K562 (cell line): ENCODE measurements around the gene EPHB3. TPM values are rescaled to one million over a fixed set of nuclear protein-coding genes. Genes with fewer than 3 reads are reported as not detected.
A peak's percentile ranks its signal among the peaks of the same experiment; 100 is the strongest.

Experiments used
- BACH1 ChIP-seq: fragments of 200-800 bp; sonication (Bioruptor generic); IDR thresholded peaks from 2 replicates; pipeline ENCODE4 v1.6.1; 2016; ENCODE audit warnings: missing genetic modification characterization, missing compliant biosample characterization
- CC2D1A ChIP-seq: fragments of 450-650 bp; IDR thresholded peaks from 2 replicates; pipeline ENCODE4 v1.6.1; 2017; ENCODE audit warnings: mild to moderate bottlenecking
- CTBP1 ChIP-seq: fragments of 450-650 bp; IDR thresholded peaks from 2 replicates; pipeline ENCODE4 v1.6.1; 2016; ENCODE audit warnings: borderline replicate concordance
- CXXC5 ChIP-seq: fragments of 250-450 bp; sonication (Bioruptor Pico); IDR thresholded peaks from 2 replicates; pipeline ENCODE4 v1.8.0; 2022; ENCODE audit warnings: inconsistent platforms, mild to moderate bottlenecking, moderate library complexity
- EHMT2 ChIP-seq: fragments of 450-650 bp; IDR thresholded peaks from 2 replicates; pipeline ENCODE4 v1.6.1; 2018; ENCODE audit warnings: antibody characterized with exemption
- EWSR1 ChIP-seq: fragments of 450-650 bp; IDR thresholded peaks from 2 replicates; pipeline ENCODE4 v1.6.1; 2018; ENCODE audit warnings: borderline replicate concordance, mild to moderate bottlenecking, low read depth, moderate library complexity; ENCODE audit not compliant: partially characterized antibody
- GTF2E2 ChIP-seq: fragments of 200-800 bp; sonication (Bioruptor generic); IDR thresholded peaks from 2 replicates; pipeline ENCODE4 v1.6.1; 2016; ENCODE audit warnings: missing genetic modification characterization, missing compliant biosample characterization
- HINFP ChIP-seq: fragments of 450-650 bp; conservative IDR thresholded peaks from 2 replicates; pipeline ENCODE4 v1.6.1; 2016; ENCODE audit warnings: missing genetic modification characterization, low read depth, mild to moderate bottlenecking, control low read depth, missing compliant biosample characterization
- ILK ChIP-seq: fragments of 450-650 bp; IDR thresholded peaks from 2 replicates; pipeline ENCODE4 v1.6.1; 2016; ENCODE audit warnings: missing genetic modification characterization, low read depth, mild to moderate bottlenecking, missing compliant biosample characterization, moderate library complexity, borderline replicate concordance
- MAX ChIP-seq: sonication (generic); formaldehyde crosslinking; IDR thresholded peaks from 2 replicates; pipeline ENCODE4 v1.9.0; 2022; ENCODE audit warnings: mild to moderate bottlenecking, missing genetic modification reagents
- ZFPM2 ChIP-seq: fragments of 250-450 bp; sonication (Bioruptor Pico); IDR thresholded peaks from 2 replicates; pipeline ENCODE4 v1.5.1; 2022; ENCODE audit warnings: mild to moderate bottlenecking
- ZNF24 ChIP-seq: fragments of 450-650 bp; IDR thresholded peaks from 2 replicates; pipeline ENCODE4 v1.6.1; 2016
- polyA plus RNA-seq, 8 experiments: library from polyadenylated mRNA; depleted of rRNA in 4 of 8; stranded (reverse) in 5 of 8; unstranded in 3 of 8; fragments of >200 nt; fragmentation: Nextera tagmentation in 2 of 8; fragmentation: Illumina TruSeq in 1 of 8; extraction: Ambion mirVana in 2 of 8; extraction: Trizol in 1 of 8; gene quantifications; 2 replicates each; pipeline versions ENCODE4 v1.2.1 to v1.2.3, GENCODE V29; 2011 to 2014; ENCODE audit warnings: inconsistent platforms in 1 of 8, missing spikeins in 1 of 8
- total RNA-seq, 7 experiments: library from RNA; depleted of rRNA in 6 of 7; stranded (reverse); fragments of >200 nt in 6 of 7; fragmentation: Illumina TruSeq in 2 of 7; extraction: Trizol in 2 of 7; gene quantifications; 2 replicates each; pipeline versions ENCODE4 v1.2.1 to v1.2.3, GENCODE V29; 2011 to 2021; ENCODE audit warnings: low replicate concordance in 1 of 7
- TF ChIP-seq, protein P1 (sequence below): fragments of 200-800 bp; sonication (Bioruptor generic); IDR thresholded peaks from 2 replicates; pipeline ENCODE4 v1.6.1; 2016; ENCODE audit warnings: missing genetic modification characterization, missing compliant biosample characterization
- TF ChIP-seq, protein P2 (sequence below): fragments of 450-650 bp; formaldehyde crosslinking; IDR thresholded peaks from 2 replicates; pipeline ENCODE4 v1.4.0; 2020; ENCODE audit warnings: mild to moderate bottlenecking, moderate library complexity

EPHB3 gene
- total and polyA plus RNA-seq, 9 of the 15 experiments (the other 6 are each of a cell fraction or from before 2014, with no cell fraction given), result not detected

- TF ChIP-seq EWSR1 (no peak), MAX (CRISPR knock-in tag) (no peak), CC2D1A (0 out of 2 replicates have a peak, but pooled peaks have one; percentile 17), CXXC5 (peak; percentile 28; the same call in 1 of the 2 replicates), BACH1 (tag) (no peak), CTBP1 (peak; percentile 42; the same call in 1 of the 2 replicates), ZFPM2 (CRISPR knock-in tag) (no peak), ILK (tag) (no peak), GTF2E2 (tag) (no peak), HINFP (tag) (peak; percentile 74), ZNF24 (no peak), EHMT2 (no peak)
- TF ChIP-seq, protein P1, sequence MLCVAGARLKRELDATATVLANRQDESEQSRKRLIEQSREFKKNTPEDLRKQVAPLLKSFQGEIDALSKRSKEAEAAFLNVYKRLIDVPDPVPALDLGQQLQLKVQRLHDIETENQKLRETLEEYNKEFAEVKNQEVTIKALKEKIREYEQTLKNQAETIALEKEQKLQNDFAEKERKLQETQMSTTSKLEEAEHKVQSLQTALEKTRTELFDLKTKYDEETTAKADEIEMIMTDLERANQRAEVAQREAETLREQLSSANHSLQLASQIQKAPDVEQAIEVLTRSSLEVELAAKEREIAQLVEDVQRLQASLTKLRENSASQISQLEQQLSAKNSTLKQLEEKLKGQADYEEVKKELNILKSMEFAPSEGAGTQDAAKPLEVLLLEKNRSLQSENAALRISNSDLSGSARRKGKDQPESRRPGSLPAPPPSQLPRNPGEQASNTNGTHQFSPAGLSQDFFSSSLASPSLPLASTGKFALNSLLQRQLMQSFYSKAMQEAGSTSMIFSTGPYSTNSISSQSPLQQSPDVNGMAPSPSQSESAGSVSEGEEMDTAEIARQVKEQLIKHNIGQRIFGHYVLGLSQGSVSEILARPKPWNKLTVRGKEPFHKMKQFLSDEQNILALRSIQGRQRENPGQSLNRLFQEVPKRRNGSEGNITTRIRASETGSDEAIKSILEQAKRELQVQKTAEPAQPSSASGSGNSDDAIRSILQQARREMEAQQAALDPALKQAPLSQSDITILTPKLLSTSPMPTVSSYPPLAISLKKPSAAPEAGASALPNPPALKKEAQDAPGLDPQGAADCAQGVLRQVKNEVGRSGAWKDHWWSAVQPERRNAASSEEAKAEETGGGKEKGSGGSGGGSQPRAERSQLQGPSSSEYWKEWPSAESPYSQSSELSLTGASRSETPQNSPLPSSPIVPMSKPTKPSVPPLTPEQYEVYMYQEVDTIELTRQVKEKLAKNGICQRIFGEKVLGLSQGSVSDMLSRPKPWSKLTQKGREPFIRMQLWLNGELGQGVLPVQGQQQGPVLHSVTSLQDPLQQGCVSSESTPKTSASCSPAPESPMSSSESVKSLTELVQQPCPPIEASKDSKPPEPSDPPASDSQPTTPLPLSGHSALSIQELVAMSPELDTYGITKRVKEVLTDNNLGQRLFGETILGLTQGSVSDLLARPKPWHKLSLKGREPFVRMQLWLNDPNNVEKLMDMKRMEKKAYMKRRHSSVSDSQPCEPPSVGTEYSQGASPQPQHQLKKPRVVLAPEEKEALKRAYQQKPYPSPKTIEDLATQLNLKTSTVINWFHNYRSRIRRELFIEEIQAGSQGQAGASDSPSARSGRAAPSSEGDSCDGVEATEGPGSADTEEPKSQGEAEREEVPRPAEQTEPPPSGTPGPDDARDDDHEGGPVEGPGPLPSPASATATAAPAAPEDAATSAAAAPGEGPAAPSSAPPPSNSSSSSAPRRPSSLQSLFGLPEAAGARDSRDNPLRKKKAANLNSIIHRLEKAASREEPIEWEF (CRISPR knock-in tag), result no peak
- TF ChIP-seq, protein P2, sequence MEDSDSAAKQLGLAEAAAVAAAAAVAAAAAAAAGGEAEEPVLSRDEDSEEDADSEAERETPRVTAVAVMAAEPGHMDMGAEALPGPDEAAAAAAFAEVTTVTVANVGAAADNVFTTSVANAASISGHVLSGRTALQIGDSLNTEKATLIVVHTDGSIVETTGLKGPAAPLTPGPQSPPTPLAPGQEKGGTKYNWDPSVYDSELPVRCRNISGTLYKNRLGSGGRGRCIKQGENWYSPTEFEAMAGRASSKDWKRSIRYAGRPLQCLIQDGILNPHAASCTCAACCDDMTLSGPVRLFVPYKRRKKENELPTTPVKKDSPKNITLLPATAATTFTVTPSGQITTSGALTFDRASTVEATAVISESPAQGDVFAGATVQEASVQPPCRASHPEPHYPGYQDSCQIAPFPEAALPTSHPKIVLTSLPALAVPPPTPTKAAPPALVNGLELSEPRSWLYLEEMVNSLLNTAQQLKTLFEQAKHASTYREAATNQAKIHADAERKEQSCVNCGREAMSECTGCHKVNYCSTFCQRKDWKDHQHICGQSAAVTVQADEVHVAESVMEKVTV, result no peak
Observed at GRCh38 chr3:184568924-184569829, 7.6 kb downstream of the EPHB3 start (continued).
